ENCODE results near the gene LDLRAD4.

Gene LDLRAD4

GRCh38 chr18:13527256-13527655 is 308.7 kb downstream of the LDLRAD4 start:
- H3K4me3 ChIP-seq (ENCODE audit: low read depth, low read length) = no peak overlapping the region
- in situ Hi-C loops (cut with HindIII; ENCODE audit: low sequenced_read_pairs) = no loop called here
- TF ChIP-seq, protein P1, sequence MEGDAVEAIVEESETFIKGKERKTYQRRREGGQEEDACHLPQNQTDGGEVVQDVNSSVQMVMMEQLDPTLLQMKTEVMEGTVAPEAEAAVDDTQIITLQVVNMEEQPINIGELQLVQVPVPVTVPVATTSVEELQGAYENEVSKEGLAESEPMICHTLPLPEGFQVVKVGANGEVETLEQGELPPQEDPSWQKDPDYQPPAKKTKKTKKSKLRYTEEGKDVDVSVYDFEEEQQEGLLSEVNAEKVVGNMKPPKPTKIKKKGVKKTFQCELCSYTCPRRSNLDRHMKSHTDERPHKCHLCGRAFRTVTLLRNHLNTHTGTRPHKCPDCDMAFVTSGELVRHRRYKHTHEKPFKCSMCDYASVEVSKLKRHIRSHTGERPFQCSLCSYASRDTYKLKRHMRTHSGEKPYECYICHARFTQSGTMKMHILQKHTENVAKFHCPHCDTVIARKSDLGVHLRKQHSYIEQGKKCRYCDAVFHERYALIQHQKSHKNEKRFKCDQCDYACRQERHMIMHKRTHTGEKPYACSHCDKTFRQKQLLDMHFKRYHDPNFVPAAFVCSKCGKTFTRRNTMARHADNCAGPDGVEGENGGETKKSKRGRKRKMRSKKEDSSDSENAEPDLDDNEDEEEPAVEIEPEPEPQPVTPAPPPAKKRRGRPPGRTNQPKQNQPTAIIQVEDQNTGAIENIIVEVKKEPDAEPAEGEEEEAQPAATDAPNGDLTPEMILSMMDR (IDR thresholded peaks at IDR 0.05; ENCODE audit: low read depth, low read length, missing control alignments) = no peak
- DNase-seq (ENCODE audit: low read depth) = no peak

GRCh38 chr18:13527730-13528129 is 309.2 kb downstream of the LDLRAD4 start:
- in situ Hi-C loops (cut with HindIII; ENCODE audit: low sequenced_read_pairs) = no loop called here
- DNase-seq (ENCODE audit: low read depth) = no peak
- TF ChIP-seq, protein P1 (IDR thresholded peaks at IDR 0.05; ENCODE audit: low read depth, low read length, missing control alignments) = no peak
- no peak overlapping the region for H3K4me3 ChIP-seq (ENCODE audit: low read depth, low read length)

DNA sequence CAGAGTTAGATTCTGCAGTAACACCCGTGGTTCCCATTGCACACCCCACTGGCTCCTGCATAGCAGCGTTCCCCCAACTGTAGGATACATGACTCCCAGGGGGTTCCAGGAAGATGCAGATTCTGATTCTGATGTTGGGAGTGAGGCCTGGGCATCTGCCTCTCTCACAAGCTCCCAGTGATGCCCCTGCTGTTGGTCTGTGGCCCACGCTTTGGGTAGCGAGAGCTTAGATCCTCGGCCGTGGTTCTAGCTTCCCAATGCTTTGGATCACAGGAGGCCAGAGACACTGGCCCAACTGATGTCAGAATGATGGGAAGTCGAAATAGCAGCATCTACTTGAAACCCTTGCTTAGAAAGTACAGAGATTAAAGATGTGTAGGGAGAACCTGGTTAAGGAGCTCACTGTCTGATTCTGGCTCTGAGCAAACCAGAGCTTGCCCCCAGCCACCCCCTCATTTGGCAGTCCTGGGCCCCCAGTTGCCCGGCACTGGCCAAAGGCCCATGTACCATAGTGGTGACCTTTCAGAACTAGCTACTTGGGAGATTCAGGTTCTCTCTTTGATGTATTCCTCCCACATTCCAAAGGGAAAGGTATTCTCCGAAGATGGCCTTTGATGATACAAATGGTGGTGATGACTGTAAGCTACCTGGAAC is 310.3 kb downstream of the LDLRAD4 start:
- in situ Hi-C loops (cut with HindIII; ENCODE audit: low sequenced_read_pairs) = no loop called here
- no peak overlapping the region for H3K4me3 ChIP-seq (ENCODE audit: low read depth, low read length)
- TF ChIP-seq, protein P1 (IDR thresholded peaks at IDR 0.05; ENCODE audit: low read depth, low read length, missing control alignments) = no peak
- DNase-seq (ENCODE audit: low read depth) = no peak

DNA sequence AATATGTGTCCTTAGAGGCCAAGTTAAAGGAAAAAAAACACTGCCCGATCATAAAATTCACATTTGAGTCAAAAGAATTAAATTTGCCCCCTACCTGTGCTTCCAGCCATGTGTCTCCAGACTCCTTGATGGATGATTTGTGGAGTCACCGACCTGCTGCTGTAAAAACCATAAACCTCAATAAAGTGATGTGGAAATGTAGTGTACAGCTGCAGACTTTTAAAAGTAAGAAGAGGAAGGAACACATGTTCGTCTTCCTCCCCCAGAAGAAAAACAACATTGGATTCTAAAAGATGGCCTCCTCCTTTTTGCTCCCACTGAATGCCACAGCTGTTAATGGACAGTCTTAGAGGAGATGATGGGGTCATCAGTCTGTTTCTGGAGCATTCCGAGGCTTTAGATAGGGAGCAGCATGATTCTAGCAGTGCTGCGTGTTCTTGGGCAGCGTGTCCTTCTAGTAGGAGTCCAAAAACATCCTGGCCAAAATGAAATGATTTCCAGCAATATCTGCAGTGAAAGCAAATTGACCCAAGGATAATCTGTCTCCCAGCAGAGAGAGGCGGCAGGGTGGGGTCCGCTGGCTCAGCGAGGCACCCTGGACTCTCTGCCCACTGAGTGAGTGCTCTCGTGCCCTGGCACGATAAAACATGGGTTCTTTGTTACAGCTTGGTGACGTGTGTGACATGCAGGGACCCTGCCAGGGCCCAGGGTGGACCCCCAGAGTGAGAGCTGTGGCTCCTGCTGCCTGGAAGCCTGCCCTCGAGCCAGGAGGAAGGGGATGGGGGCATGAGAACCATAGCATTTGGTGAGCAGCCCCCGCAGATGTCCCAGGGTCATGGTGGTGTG is 311.7 kb downstream of the LDLRAD4 start:
- no peak for DNase-seq (ENCODE audit: low read depth)
- no peak overlapping the region for H3K4me3 ChIP-seq (ENCODE audit: low read depth, low read length)
- TF ChIP-seq, protein P1 (IDR thresholded peaks at IDR 0.05; ENCODE audit: low read depth, low read length, missing control alignments) = no peak
- in situ Hi-C loops (cut with HindIII; ENCODE audit: low sequenced_read_pairs) = no loop called here

GRCh38 chr18:13530879-13531387 is 312.4 kb downstream of the LDLRAD4 start:
- H3K4me3 ChIP-seq (ENCODE audit: low read depth, low read length) = no peak overlapping the region
- in situ Hi-C loops (cut with HindIII; ENCODE audit: low sequenced_read_pairs) = no loop called here
- TF ChIP-seq, protein P1 (IDR thresholded peaks at IDR 0.05; ENCODE audit: low read depth, low read length, missing control alignments) = peak; percentile 75
- peak; percentile 44 for DNase-seq (ENCODE audit: low read depth)

DNA sequence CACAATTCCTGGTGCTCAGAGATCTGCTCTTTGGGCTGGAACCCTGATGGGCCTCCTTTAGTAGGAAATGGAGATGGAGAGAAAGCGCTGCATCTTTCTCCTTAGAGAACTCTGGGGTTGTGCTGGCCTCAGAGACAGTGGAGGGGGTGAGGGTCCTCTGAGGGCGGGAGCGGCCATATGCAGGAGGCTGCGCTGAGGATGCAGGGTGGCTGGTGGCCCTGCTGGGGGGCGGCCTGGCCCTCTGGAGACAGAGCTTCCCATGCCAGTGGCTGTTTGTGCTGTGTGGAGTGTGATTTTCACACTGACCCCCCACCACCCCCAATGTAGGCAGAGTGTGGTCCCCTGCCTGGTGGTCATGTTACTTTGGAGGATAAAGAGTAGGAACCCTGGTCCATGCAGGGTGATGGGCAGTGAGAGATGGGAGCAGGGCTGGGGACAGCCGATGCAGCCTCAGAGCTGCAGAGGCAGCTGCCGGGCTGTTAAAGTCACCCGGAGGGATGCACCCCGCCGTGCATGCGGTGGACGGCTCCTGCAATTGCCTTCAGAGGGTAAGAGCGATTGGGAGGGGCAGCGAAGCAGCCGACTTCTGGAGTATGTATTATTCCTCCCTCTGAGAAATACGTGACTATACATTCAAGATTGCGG is 313.2 kb downstream of the LDLRAD4 start:
- no peak overlapping the region for H3K4me3 ChIP-seq (ENCODE audit: low read depth, low read length)
- no peak for DNase-seq (ENCODE audit: low read depth)
- TF ChIP-seq, protein P1 (IDR thresholded peaks at IDR 0.05; ENCODE audit: low read depth, low read length, missing control alignments) = no peak
- in situ Hi-C loops (cut with HindIII; ENCODE audit: low sequenced_read_pairs) = no loop called here

Data from astrocyte of the cerebellum (primary cell).